H54 (cell line): ENCODE measurements around the gene APBB1.
A peak's percentile ranks its signal among the peaks of the same experiment; 100 is the strongest.

ENCODE experiments used
- DNase-seq: peaks from one replicate; pipeline ENCODE4 v3.0.0; 2011; ENCODE audit warnings: low spot score, mixed read lengths; ENCODE audit not compliant: insufficient read length
- FAIRE-seq: peaks from 3 replicates; lab custom pipeline; 2011; peaks lifted over from hg19 to GRCh38; lab: Jason Lieb, UNC
- POLR2A ChIP-seq: IDR thresholded peaks from 2 replicates; pipeline ENCODE4 v1.6.1; 2011; ENCODE audit warnings: low read depth, mild to moderate bottlenecking, low read length

The APBB1 gene

GRCh38 chr11:6362873-6363678 is 55.8 kb downstream of the APBB1 start:
- TF ChIP-seq POLR2A, result no peak
- FAIRE-seq, result peak; percentile 84
- DNase-seq, result peak; percentile 84

GRCh38 chr11:6362185-6362872 is 56.6 kb downstream of the APBB1 start:
- no peak for FAIRE-seq
- no peak for DNase-seq
- no peak for TF ChIP-seq POLR2A

GRCh38 chr11:6360183-6360582 is 58.7 kb downstream of the APBB1 start:
- TF ChIP-seq POLR2A, result no peak
- DNase-seq (no peak), FAIRE-seq (no peak)

GRCh38 chr11:6357222-6357621 is 61.7 kb downstream of the APBB1 start:
- TF ChIP-seq POLR2A, result no peak
- peak; percentile 75 for FAIRE-seq
- DNase-seq, result peak; percentile 75

GRCh38 chr11:6356503-6357055 is 62.3 kb downstream of the APBB1 start:
- DNase-seq (no peak), FAIRE-seq (no peak)
- TF ChIP-seq POLR2A, result no peak

- FAIRE-seq, result no peak
- no peak for TF ChIP-seq POLR2A
These were observed 64.0 kb downstream of the APBB1 start for GRCh38 chr11:6354651-6355485.

GRCh38 chr11:6353367-6353987 is 65.4 kb downstream of the APBB1 start:
- DNase-seq (peak; percentile 33), FAIRE-seq (peak; percentile 80)
- TF ChIP-seq POLR2A, result no peak

More at GRCh38 chr11:6354651-6355485, 64.0 kb downstream of the APBB1 start:
- DNase-seq, result no peak

- DNase-seq, result no peak
- FAIRE-seq, result no peak
- no peak for TF ChIP-seq POLR2A
These were observed 67.0 kb downstream of the APBB1 start for GRCh38 chr11:6351782-6352382.

GRCh38 chr11:6350486-6350885 is 68.4 kb downstream of the APBB1 start:
- no peak for TF ChIP-seq POLR2A
- DNase-seq (no peak), FAIRE-seq (no peak)

GRCh38 chr11:6350043-6350442 is 68.9 kb downstream of the APBB1 start:
- FAIRE-seq (no peak), DNase-seq (no peak)
- TF ChIP-seq POLR2A, result no peak

- DNase-seq (no peak), FAIRE-seq (no peak)
- no peak for TF ChIP-seq POLR2A
These were observed 73.5 kb downstream of the APBB1 start for GRCh38 chr11:6345366-6345765.
